Measurements from ENCODE around the gene TMEM38B.
"Not testable (repeated sequence)": the region's sequence is repeated elsewhere in the genome, so short reads cannot be mapped to it uniquely, and the experiment has no call there.

Gene TMEM38B

DNA sequence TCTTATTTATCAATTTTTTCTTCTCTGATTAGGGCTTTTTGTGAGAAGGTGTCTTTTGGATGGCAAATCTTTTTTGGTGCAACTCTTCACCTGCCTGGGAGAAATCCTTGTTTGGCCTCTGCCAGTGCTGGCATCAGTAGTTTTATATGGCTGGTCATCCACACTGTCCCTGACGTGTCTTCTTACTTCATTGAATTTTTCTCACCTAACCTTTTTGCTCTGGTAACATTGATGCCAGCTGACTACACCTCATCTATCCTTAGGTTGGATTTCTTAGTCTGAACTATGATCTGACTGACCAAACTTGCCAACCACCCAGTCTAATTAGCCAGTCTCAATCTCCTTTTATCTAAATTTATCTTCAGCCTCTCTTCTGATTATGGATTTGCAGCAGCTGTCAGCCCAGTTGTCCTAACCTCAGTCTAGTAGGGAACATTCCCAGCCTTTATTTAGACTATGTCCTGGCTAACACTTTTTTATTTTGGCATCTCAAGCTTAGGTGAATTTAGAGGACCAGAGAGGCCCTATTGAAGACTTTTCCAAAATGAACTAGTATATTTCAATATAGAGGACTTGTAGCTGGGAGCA, 10.6 kb upstream of the TMEM38B start:
- DNase-seq: no peak

DNA sequence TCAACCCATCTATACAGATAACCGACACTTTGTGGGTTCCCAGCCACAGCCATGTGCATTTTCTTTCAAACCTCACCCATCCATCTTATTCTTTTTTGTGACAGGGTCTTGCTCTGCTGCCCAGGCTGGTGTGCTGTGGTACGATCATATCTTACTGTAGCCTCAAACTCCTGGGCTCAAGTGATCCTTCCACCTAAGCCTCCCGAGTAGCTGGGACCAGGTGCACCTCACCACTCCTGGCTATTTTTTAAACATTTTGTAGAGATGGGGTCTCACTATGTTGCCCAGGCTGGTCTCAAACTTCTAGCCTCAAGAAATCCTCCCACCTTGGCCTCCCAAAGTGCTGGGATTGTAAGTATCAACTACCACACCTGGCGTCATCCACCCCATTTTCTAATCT, 7.4 kb upstream of the TMEM38B start:
- DNase-seq: no peak

DNA sequence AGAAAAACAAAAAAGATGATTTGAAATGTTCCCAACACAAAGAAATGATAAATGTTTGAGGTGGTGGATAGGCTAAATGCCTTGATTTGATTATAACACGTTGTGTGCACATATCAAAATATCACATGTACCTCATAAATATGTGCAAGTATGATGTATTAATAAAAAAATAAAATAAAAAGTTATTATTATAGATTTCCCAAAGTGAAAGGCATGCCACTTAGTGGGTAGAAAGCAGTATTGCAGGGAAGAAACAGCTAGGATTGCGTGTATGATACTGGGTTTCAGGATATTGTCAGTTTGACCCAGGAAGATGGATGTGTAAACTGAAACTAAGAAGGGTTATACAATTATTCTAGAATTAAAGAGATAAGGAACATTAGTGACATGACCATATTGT, 3.6 kb upstream of the TMEM38B start:
- DNase-seq: no peak

DNA sequence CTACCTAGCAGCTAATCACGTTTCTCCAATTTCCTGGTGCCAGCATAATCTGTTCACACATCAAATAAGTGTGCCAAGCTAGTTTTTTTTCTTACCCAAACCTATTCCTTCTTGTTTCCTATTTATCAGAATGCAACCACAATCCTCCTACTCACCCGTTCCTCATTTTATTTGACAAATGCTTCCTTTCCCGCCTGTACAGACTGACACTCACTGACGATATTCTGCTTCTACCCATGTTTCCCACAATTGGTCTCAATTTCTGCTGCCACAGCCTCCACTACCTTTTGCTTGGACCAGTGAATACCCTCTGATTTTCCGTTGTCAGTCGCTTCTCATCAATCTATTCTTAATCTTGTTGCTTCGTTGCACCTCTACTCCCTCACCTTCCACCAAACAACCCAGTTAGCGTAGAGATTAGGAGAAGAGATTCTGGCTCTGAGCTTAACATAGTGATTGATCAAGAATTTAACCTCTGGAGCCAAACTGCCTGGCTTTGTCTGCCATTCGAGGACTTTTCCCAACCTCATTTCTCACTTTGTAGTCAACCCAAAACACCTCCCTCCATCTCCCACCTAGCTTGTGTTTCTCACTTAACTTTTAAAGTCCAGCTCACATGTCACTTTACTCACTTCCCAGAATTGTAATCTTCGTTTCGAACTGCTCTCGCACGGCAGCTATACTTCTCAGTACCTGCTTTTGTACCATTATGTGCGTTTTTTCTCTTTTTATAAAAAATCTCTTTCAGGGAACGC, 729 bp upstream of the TMEM38B start:
- DNase-seq: no peak

DNA sequence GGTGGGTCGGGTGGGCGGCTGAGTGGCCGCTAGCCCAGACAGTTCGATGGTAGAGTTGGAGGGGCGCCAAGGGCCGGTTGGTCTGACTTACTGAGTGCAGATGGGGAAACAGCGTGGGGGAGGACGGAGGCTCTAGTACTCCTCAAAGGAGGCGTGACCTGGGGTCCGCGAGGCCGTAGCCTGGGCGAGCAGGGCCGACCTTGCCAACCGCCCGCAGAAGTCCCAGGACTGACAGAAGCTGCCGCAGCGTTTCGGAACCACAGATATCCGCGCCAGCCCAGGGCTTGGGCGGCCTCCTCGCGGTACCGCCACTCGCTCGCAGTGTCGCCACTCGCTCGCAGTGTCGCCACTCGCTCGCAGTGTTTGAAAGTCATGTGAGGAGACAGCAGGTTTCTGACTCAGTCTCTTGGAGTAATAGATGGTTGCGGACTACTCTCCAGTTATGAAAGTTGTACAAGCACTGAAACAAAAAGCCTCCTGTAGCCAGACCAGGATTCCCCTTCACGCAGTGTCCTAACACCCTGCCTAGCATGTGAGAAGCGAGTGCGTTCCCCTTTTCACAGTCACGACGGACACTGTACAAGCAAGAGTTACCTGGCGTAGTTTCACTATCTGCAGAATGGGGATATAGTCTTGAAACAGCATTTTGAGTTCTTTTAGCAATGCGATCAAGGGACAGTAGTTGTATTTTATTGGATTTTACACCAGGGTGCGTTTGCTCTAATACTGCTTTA, 674 bp downstream of the TMEM38B start:
- DNase-seq: peak; percentile 22

DNA sequence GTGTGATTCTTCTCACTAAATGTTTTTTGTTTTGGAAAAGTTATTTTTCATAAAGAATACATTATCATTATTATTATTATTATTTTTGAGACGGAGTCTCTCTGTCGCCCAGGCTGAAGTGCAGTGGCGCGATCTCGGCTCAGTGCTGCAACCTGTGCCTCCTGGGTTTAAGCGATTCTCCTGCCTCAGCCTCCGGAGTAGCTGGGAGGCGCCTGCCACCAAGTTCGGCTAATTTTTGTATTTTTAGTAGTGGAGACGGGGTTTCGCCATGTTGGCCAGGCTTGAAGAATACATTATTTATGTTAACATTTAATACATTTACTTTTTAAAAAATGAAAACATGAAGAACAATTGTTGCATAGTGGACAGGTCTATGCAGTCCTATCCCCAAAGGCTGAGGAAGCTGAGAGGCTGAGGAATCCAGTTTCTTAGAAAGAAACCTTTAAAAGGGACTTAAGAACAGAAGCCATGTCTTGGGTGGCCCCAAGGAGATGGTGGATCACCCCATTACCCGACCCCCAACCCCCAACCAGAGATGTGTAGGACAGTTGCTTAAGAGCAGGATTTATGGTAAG, 2.0 kb downstream of the TMEM38B start:
- no peak for DNase-seq

DNA sequence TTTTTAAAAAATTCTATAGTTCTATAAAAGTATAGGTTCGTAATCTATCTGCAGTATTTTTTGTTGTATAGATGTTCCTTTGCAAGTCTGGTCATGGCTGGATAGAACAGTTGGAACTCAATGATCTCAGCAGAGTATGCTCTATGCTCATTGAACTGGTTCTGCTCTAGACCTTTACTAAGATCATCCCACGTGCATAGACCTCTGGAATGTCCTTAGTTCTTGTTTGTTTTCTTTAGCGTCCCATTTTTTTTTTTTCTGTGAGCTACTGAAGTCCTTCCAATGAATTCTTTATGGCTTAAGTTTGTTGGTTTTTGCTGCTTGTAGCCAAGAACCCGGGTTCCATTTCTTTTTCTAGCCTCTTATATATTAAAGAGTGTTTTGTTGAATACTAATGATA, 3.5 kb downstream of the TMEM38B start:
- DNase-seq: no peak

DNA sequence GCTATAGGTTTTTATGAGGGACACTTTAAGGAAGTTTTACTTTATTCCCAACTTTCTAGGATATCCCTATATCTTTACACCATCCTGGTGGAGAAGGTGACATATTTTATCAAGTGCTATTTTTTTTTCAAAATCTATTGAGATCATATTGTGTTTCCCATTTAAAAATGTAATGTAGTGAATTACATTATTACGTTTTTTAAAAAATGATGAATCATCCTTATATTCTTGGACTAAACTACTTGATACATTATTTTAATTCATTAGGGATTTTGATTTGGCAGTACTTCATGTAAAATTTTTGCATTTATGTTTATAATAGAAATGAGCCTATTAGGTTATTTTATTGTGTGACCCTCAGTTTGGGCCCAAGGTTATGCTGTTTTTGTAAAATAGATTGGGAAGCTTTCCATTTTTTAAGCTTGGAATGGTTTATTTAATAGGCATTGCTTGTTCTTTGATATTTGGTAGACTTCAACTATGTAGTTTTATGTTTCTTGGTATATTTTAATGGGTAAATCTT, 4.1 kb downstream of the TMEM38B start:
- DNase-seq: no peak

DNA sequence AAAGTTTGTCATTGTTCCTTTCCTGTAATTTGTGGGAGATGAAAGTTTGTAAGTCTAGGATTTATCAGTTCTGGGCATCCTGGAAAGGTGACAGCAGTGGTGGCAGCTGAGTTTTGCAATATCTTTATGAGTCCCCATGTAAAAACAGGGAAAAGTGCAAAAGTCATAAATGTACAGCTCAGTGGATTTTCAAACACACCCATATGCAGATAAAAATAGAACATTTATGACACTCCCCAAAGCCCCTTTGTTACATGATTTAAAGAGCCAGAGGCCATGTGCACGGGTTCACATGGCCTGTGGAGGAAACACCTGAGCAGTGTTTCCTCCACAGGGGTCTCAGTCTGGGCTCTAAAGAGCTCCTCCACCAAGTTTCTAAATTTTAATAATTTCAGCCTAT, 6.3 kb downstream of the TMEM38B start:
- DNase-seq: no peak

DNA sequence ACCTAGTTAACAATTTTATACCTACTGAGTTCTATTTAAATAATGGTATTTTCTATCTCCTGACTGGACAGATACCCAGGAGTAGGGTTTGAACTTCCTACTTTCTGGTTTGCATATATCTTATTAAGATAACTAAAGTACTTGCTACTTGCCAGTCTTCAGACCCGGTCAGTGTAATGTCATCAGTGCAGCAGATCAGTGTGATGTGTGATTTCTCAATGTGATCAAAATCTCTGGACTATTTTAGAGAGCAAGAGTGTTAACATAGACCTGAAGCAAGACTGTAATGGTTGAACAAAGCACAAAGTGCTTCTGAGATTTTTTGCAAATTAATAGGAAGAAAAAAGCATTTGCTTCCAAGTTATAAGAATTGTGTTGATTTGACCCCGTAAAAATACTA, 6.8 kb downstream of the TMEM38B start:
- DNase-seq: no peak

DNA sequence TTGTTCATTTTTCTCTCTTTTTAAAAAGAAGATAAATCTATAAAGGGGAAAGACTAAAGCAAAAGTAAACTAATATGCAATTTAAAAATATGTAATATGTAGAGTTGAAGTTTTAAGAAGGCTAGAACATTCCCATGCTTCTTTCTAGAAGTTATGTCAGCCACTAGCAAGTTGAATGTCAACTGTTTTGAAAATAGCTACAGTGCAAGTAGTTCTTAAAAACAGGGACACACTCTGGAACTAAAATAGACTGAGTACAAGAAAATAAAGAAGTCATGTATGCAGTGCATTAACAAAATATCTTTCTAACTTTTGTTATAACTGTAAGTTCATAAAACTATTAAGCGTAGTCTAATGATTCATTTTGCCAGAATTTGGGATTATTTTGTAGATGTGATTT, 7.9 kb downstream of the TMEM38B start:
- DNase-seq: no peak

DNA sequence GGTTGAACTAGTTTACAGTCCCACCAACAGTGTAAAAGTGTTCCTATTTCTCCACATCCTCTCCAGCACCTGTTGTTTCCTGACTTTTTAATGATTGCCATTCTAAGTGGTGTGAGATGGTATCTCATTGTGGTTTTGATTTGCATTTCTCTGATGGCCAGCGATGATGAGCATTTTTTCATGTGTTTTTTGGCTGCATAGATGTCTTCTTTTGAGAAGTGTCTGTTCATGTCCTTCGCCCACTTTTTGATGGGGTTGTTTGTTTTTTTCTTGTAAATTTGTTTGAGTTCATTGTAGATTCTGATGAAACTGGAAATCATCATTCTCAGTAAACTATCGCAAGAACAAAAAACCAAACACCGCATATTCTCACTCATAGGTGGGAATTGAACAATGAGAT, 9.3 kb downstream of the TMEM38B start:
- not testable (repeated sequence) for DNase-seq

DNA sequence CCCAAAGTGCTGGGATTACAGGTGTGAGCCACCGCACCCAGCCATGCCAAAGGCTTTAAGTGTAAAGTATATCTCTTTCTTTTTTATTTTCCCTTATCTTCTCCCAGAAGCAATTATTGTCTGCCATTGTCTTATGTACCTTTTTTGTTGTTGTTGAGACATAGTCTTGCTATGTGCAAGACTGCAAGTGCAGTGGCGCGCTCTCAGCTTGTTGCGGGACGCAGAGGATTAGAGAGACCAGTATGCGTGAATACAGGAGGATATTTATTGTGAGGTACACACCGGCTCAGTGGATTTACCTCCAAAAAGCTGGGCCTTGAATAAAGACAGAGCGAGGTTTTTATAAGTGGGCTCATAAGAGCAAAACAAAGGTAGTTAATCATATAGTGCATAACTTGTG, 11.8 kb downstream of the TMEM38B start:
- no peak for DNase-seq

DNA sequence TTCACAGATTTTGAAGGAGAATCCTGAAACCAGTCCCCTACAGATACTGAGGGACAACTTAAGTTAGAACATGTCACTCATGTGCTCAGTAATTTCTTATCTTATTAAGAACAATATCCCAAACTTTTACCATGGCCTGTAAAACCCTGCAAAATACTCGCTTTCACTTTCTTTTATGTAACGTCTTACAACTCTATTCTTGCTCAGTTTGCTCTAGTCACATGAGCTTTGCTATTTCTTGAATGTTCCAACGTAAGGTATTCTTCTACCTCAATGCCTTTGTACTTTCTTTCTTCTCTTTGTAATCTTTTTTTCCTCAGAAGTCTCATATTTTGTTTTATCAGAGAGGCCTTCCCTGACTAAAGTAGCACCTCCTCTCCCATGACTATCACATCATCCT, 14.1 kb downstream of the TMEM38B start:
- no peak for DNase-seq

DNA sequence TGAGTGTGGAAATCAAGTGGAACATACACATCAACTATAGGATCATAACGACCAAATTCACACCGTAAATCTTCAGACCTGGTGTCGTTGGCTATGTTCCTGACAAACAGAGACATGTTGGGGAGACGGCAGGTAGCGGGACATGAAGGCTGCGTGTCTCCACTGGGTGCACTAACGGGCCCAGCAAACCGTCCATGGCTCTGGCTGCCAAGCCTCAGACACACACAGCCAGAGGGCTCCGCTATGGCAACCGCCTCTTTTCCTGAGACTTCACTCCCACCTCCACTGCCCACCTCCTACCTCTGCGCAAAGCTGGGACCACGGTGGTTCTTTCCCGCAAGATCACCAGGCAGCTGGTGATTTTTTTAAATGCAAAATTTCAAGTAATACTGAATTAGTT, 16.3 kb downstream of the TMEM38B start:
- no peak for DNase-seq

DNA sequence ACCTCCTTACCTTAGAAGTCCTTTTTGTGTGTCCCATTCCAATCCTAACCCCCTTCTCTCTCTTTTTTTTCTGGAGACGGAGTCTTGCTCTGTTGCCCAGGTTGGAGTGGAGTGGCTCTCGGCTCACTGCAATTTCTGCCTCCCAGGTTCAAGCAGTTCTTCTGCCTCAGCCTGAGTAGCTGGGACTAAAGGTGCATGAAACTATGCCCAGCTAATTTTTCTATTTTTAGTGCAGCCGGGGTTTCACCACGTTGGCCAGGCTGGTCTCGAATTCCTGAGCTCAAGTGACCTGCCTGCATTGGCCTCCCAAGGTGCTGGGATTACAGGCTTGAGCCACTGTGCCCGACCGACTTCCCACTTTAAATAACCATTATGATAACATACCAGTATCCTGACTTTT, 17.5 kb downstream of the TMEM38B start:
- no peak for DNase-seq

DNA sequence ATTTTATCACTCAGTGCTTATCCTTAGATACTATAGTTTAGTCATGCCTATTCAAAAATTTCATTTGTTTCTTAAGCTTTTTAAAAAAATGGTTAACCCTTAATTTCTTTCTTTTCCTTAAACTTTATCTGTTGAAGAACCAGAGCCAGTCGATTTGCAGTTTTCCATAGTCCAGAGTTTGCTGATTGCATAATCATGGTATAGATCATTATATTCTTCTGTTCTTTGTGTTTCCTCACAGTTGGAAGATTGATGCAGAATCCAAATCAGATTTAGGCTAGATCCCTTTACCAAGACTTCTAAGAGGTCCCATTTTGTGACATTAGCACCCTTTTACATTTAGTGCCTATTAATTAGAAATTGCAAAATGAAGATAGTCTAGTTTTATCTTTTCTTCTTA, 18.0 kb downstream of the TMEM38B start:
- no peak for DNase-seq

DNA sequence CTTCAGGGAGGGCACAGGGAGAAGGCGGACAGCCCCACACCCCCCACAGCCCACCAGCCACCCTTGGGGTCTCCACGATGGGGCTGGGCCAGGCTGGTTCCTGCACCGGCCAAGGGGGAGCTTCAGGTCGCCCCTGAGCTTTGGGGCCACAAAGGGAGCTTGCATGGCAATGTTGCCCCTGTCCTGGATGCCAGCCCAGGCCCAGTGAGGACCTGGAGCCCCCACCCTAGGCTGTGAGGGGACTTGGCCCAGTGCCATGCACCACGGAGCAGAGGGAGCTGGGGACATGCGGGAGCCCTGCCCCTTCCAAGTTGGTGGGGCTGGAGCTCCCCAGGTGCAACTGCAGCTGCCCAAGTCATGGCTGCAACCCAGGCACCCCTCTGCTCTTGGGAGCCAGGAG, 18.4 kb downstream of the TMEM38B start:
- DNase-seq: no peak

DNA sequence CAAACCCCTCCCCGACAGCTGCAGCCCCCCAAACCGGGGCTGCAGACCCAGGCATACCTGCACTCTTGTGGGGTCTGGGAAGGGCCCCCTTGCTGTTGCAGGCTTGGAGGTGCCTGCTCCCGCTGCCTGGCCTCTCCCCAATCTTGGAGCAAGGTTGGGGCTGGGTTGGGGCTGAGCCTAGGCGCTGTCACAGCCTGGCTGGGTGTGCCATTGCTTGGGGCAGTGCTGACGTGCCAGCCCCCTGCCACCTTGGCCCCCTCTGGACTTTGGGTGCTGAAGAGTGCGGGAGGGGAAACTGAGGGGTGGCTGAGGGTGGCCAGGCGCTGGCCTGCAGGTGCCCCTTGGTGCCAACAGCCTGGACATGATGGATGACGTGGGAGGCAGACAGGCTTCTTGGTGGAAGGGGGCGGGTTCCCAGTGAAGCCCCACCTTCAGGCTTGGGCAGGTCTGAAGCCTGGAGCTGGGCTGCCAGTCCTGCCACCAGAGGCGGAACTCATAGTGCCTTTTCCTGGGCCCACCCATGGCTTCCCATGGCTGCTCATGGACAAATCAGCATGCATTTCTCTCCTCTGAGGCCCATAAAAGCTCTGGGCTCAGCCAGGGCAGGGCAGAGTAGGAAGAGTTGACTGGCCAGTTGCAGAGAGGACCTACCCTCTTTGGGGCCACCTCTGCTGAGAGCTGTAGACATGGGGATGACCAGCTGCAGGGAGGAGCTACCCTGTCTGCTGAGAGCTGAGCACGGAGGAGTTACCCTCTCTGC, 19.1 kb downstream of the TMEM38B start:
- no peak for DNase-seq

DNA sequence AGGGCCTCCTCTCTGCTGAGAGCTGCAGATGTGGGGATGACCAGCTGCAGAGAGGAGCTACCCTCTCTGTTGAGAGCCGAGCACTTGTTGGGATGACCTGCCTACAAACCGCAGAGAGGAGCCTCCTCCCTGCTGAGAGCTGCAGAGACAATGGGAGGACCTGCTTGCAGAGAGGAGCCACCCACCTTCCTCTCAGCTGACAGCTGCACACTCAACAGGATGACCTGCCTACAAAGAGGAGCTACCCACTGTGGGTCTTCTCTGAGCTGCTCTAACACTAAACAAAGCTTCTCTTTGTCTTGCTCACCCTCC, 19.6 kb downstream of the TMEM38B start:
- no peak for DNase-seq

DNA sequence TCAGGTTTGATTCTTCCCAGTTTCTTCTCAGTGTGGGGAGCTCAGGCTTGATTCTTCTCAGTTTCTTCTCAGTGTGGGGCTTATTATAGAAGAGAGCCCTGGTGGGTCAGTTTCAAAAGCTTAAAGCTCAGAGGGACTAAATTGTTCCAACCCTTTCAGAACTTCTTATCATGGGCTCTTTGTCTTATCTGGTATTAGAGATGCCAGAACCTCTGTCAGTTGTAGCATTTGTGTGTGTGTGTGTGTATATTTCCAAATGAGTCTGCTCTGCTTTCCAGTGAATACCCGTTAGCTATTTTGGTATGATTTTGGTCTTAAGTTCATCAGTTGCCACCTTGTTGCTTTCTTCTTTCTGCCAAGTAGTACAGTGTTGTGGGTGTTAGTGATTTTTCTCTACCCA, 21.8 kb downstream of the TMEM38B start:
- no peak for DNase-seq

DNA sequence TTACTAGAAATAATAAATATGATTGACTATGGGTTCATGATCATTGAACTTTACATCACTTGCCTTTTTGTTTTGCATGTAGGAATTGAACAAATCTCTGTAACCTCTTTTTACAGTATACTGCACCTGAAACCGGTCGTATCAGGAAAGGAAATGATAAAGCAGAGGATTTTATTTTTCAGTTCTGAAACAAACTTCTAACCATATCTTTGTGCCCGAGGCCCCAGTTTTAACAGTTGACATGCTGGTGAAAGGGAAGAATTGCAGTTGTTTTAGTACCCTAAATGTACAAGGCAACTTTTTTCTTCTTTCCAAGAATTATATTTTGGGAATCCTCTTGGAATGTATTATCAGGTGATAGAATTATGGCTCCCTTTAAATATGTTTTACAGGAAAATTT, 27.8 kb downstream of the TMEM38B start:
- DNase-seq: no peak

DNA sequence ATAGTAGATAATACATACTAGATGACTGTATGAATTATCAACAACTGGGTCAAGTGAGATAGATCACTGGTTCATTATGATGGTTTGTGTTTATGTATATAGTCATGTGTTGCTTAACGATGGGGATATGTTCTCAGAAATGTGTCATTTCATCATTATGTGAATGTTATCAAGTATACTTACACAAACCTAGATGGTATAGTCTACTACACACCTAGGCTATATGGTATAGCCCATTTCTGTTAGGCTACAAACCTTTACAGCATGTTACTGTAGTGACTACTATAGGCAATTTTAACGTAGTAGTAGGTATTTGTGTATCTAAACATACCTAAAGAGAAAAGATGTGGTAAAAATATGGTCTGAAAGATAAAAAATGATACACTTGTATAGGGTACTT, 31.0 kb downstream of the TMEM38B start:
- DNase-seq: no peak

Measured in COR-L47 (cell line).